T follicular helper cell (primary cell): Measurements from ENCODE around the gene KIRREL3.

Experiments
- DNase-seq: peaks from one replicate; pipeline ENCODE4 v3.0.0-alpha.2; 2020; ENCODE audit warnings: low read depth

KIRREL3 gene

DNA sequence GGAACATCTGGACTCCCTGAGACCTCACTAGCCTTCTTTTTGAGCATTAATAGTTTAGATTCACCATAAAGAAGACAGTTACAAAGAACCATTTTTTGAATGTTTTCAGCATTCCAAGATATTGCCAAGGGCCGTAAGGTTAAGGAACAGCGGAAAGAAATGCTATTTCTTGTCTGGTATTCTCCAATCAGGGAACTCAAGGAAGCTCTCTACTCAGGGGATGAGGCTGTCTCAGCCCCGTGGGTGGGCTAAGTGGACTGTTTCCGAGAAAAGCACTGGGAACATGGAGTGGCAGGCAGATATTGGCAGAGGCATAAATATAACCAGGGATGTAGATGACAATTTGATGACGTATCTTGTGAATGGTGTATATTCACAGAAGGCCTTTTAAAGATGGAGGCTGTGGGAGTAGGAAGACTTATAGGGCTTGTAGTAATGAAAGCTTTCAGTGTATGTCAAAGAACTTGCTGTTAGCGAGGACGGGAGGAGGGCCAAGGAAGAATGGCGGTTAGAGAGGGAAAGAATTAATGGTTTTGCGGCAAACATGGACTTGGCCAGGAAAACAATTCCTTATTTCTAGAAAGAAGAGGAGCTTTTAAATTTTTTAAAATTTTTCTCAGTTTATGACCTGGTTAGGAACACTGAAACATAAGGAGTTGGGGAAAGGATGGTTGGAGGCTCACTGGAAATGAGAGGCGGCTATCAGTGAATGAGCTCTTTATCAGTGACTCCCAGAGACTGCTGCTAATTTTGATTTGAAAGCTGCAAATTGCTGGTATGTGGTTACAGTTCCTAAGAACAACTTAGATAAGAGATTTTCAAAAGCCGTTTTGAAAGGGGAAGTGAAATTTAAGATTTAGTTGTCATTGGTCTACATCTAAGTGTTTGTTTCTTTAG lies 580.5 kb downstream of the KIRREL3 start:
- DNase-seq: no peak

DNA sequence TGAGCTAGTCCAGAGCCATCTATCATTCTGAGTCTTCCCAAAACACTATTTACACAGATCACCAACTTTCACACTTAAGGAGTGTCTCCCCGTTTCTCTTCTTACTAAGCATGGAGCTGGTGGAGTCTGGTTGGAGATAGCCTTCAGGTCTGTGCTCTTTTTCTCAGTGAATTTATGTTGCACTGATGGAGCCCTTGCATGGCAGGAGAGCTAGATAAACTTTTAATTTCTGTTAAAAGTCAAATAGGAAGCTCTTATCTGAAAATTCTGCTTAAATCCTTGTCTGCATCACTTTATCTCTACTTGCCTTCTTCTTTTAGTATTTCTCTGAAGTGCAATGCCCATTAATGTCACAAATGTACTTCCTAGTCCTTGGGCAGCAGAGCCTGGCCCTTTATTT lies 581.7 kb downstream of the KIRREL3 start:
- DNase-seq: no peak

DNA sequence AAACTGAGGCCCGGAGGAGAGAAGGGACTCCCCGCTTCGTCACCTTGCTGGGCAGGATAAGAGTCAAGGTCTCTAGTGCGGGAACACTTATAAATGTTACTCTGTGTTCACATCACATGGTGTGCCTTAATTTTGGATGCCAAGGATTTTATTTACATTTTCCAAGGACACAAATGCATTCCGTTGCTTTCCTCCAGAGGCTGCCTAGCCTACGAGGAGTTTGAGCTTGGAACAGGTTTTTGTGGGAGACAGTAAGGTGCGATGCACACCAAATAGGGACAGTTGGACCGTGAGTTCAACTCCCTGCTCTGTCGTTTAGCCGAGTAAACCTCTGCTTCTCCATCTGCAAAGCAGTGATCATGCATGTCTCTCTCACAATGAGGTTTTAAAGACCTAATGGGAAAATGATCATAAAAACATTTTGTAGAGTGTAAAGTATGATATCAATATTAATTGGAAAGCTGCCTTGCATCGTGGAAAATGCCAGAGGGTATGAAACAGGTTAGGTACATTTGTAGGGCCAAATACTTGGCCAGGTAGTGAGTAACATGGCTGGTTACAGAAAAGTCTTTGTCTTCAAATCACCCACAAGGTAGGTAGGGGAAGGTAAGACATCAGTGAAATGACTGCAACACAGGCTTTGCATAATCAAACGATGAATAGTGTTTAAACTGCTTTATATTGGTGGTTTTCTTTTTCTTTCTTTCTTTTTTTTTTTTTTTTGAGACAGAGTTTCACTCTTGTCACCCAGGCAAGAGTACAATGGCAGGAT lies 583.3 kb downstream of the KIRREL3 start:
- DNase-seq: no peak

DNA sequence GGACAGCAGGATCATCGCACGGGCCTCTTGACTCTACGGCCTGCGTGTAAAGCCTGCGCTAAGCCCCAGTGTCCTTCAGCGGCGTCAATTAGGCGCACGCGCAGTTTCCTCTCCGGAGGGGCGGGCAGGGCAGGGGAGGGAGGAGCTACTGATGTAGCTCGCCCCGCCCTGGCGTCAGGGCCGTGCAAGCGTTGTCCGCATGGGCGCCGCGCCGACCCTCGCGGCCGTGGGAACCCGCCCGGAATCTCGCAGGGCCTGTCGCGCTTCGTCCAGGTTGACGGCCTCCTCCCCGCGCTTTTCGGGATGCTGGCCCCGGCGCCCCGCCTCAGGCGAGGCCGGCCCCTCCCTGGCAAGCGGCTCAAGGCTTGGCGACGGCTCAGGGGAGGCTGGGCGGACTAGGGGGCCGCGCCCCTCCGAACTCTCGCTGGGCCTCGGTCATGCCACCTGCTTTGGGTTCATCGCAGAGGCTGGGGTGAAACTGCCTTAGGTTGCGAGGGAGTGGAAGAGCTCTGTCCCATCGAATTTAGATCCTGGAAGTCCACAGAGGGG lies 584.0 kb downstream of the KIRREL3 start:
- peak; percentile 21 for DNase-seq

DNA sequence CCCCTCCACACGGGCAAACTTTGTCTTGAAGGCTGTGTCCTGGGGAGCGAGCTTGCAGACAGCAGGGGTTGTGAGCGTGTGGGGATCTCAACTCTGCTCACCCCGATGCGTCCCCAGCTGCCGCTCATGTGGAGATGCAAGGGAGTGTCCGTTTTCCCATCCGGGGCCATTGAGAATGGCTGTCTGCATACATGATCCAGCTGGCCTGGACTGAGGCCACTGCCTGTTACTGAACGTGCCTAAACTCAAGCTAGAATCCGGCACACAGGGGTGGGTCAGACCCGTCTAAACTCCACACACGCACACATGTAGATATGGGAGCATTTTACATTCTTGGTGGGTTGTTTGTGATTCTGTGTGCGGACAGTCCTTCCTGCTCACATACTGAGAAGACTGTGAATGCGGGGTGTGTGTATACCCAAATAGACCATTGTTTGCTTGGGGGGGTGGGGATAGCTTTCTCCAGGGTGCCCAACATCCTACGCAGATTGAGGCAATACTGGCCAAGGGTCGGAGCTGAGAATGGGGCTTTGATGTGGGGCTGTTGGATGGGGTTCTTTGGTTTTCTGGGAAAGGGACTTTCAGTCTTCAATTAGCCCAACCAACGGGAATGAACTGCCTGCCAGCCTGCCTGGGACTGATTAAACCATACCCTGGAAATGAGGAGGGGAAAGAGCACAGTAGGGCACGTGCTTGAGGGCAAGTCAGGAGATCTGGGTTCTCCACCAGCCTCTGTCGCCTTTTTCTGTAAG lies 584.7 kb downstream of the KIRREL3 start:
- no peak for DNase-seq

DNA sequence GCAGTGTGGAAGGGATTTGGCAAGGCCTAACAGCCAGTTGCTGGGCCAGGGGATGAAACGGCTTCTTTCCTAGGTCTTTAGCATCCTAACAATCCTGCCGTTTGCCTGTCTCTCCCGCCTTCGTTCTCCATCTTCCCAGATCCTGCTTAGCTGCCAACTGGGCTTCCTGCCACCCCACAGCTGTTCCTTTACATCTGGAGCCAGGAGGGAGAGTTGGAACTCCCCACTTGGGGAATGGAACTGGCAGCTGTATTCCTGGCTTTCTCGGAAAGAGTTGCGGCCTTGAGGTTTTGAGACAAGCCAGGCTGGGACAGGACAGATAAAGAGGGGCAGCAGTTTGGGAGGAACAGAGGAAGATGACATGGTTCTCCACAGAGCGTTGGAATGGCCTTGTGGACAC lies 585.4 kb downstream of the KIRREL3 start:
- no peak for DNase-seq

DNA sequence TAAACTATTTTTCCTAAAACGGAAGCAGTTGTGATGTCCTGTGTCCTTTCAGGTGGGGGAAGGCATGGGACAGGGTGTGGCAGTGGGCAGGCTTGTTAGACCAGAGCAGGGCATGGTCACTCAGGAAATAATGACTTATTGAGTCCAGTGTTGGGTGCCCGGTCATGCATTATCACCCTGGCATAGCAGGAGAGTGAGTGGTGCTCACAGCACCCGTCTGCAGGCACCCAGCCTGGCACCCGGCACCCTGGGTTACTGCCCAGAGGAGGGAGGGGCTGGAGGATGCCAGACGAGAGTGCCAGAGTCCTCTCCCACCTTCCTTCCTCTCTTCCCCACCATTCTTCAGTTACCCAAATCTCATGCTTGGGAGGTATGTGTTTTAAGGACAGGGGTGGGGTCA lies 586.0 kb downstream of the KIRREL3 start:
- DNase-seq: no peak

DNA sequence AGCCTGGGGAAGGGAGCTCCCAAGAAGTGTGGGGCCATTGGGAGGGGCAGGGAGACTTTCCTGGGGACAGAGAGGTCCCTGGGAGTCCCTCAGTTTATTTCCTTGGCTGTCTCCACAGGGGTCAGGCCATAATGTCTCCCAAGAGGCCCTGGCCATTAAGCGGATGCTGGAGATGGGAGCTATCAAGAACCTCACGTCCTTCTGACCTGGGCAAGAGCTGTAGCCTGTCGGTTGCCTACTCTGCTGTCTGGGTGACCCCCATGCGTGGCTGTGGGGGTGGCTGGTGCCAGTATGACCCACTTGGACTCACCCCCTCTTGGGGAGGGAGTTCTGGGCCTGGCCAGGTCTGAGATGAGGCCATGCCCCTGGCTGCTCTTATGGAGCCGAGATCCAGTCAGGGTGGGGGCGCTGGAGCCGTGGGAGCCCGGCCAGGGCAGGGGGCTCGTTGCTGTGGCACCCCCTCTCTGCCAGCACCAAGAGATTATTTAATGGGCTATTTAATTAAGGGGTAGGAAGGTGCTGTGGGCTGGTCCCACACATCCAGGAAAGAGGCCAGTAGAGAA lies 586.6 kb downstream of the KIRREL3 start:
- no peak for DNase-seq

DNA sequence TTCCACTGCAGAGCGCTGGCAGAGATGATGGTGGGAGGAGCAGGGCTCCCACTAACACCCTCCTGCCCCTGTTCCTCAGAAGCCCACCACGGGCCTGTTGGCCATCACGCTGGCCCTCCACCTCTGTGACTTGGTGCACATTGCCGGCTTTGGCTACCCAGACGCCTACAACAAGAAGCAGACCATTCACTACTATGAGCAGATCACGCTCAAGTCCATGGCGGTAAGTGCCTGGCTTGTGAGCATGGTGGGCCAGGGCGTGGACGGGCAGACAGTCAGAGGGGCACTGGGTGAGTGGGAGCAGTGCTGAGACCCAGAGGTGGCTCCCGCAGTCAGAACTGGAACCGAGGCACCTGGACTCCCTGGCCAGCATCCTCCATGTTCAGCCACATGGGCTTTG lies 587.1 kb downstream of the KIRREL3 start:
- no peak for DNase-seq

DNA sequence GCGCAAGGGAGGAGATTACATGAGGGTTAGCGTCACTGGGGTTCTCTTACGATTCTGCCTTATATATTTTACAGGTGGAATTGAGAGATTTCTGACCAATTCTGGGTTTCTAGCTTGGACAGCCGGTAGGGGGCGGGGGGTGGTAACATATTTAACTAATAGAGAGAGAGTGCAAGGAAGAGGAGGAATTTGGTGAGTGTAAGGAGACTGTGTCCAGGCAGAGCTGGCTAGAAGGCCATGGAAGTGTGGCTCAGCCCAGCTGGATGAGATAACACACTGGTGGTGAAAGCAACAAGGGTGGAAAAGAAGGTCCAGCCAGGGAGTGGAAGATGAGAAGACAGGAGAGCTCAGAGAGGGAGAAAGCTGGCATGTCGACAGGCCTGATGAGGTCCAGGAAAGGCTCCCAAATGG lies 588.6 kb downstream of the KIRREL3 start:
- DNase-seq: no peak

DNA sequence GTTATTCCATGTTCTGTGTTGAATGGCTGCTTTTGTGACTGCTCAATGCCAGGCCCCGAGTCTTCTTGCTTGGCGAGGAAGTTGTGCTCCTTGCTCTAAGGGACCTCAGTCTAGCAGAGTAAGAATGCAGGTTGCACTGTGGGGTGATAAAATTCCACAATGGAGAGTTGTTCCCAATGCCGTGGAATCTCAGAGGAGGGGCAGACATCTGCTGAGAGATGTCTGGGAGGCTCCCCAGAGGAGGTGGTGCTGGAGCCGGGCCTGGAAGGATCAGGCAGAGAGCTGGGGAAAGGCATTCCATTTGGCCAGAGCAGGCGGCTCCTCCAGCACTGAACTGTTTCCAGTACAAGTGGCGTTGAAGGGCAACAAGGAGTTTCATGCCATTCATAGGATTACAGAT lies 589.9 kb downstream of the KIRREL3 start:
- no peak for DNase-seq

DNA sequence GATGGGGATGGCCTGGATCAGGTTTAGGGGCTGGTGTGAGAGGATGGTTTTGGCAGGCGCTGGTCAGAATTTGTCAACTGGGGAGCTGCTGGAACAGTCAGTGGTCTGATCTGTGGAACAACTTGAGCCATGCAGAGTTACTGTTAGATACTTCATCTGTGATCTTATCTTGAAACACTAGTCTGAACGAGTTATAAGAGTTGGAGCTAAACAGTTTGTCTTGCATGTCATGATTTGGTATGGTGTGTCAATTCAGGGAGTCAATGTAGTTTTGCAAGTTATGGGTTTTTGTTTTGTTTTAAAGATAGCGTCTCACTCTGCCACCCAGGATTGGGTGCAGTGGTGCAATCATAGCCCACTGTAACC lies 591.0 kb downstream of the KIRREL3 start:
- DNase-seq: no peak

DNA sequence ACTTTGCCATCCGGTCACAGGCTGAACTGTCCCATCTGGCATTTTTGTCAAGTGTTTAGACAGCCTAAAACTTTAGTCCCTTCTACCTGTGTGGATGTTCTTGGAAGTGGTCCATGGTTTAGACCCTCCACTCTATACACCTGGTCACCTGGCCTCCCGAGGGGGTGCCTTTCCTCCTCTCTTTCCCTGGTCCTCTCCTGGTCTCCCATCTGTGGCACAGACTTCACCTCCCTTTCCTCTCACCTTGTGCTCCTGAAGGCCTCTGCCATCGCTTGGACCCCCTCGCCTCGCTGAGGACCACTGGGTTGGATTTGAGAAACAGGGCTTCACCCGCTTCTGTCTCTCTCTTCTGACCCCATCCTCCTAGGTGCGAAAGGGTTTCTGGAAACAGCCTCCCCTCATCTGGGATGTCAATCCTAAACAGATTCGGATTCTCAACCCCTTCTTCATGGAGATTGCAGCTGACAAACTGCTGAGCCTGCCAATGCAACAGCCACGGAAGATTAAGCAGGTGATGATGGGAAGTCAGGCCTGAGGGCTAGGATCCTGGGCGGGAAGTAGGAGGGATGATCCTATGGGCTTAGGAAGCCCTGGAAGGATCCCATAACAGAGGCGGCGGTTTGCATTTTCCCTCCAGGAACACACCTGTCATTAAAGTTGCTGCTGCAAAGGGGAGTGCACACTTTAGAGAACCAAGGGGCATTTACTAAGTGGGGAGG lies 591.5 kb downstream of the KIRREL3 start:
- DNase-seq: no peak

DNA sequence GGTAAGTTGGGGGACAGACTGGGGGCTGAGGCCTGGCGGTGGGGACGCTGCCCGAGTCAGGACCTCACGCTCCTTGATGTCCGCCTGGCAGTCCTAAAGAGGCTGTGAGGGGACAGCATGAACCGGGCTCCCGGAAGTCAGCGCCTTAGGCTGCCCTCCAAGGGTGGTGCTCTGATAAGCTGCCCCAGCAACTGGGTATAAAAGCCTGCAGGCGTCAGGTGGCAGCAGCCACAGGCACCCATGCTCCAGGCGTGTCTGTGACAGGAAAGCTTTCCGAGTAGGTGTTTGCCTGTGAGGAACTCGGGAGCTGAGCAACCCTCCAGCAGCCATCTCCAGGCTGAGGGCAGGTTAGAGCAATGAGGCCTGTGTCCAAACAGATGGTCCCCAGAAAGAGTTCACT lies 592.1 kb downstream of the KIRREL3 start:
- no peak for DNase-seq

DNA sequence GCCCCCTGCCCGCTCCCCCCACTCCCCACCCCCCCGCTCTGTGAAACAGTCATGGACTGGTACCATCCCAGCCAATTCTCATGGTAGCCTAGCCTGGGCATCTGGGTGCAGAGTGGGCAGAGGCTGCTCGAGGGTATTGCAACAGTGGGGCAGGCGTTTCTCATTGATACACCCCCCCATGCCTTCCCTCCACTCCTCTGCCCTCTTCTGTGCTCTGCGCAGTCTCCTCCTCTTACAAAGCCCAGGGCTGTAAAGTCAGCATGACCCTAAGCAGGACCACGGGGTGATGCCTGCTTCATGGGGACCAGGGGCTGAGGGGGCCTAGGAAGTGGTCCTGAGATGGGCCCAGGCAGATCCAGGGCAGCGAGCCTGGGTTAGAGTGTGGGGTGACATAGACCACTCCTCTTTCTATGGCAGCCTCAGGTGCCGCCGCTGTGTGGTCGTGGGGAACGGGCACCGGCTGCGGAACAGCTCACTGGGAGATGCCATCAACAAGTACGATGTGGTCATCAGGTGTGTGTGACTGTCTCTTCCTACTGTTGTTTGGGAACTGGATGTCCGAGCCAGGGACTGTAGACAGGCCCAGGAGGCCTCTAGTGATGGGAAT lies 592.8 kb downstream of the KIRREL3 start:
- DNase-seq: no peak

DNA sequence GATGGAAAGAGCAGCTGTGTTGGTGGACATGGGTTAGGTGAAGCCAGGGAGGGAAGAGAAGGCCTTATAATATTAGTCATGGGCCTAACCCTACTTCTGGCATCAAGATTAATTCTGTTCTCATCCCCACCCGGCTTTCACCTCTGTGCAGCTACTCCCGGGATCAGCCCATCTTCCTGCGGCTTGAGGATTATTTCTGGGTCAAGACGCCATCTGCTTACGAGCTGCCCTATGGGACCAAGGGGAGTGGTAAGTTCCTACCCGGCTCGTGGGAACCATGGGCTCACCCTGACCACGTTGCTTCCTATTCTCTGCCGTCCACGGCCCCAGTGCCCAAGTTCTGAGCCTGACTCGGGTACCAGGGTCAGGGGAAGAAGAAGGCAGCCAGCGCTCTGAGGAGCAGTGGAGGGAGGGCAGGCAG lies 593.5 kb downstream of the KIRREL3 start:
- DNase-seq: no peak

DNA sequence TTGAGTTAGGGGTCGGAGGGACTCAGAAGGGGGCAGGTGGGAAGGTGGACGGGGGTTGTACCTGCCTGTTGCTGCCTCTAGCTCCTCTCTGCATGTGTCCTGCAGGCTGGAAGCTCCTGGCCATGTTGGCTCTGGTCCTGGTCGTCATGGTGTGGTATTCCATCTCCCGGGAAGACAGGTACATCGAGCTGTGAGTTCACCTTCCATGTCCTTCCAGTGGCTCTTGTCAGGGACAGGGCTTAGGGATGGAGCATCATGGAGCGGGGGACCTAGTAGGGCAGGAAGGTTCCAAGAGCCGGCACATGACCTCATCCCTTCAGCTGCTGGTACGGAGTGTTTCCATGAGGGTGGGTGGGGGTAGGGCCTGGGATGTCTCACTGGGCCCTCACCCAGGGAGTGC lies 594.2 kb downstream of the KIRREL3 start:
- DNase-seq: no peak

DNA sequence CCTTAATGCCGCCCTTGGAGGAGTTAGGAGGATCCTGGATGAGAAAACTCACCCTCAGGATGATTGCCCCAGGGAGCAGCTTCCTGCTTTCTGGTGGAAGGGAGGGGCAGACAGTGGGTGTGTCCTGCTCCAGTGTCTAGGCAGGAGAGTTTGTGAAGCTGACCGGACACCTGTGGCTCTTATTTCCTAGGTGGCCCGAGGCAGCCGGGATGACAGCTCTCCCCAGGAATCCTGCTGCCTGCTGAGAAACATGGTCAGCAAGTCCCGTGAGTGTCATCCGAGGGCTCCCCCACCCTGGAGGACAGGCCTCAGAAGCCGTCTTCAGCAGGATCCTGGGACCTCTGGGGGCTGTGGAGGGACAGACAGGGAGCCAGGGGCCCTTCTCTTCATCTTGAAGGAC lies 594.7 kb downstream of the KIRREL3 start:
- no peak for DNase-seq

DNA sequence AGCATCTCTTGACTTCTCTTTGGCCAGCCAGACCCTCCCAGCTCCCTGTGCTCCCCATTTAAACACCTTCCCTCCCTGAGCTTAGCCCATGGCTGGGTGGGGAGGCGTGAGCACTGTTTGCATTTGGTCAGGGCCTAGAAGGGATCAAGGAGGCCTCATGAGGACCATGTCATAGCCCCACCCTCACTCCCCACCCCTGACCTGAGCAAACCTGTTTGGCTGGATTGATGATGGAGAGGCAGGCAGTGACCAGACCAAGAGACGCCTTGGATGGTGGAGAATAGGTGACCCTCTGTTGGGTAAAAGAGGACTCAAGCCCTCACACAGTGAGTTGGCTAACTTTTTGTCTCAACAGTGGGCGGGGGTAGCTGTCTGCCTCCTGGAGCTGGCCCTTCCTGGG lies 595.2 kb downstream of the KIRREL3 start:
- no peak for DNase-seq

DNA sequence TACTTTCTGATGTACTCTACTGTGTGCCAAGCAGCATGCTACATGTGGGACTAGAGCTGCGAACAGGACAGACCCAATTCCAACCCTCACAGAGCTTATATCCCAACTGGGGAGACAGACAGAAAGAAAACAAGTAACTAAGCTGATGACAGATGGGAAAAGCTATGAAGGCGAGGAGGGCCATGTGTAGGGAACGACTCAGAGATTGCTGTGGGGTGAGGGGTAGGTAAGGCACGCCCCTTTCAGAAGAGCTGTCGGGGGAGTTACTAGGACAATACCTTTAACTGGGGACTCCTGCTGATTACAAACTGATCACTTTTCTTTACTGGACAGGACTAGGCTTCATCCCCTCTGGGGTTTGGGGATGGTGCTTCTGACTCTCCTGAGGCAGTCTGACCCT lies 596.2 kb downstream of the KIRREL3 start:
- no peak for DNase-seq

DNA sequence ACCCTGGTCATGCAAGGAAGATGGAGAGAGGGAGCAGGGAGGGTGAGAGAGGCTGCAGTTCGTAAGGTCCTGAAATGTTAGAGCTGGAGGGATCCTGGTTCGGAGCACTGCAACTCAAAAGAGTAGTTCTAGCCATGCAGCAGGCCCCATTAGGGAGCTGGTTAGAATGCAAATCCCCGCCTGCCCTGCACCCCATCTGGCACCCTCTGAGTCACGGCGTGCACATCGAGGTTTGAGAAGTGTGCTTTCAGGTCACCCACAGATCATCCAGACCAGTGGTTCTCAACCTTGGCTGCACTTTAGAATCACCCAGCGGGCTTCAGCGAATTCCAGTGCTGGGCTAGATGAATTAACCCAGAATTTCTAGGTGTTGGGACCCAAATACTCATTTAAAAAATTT lies 596.9 kb downstream of the KIRREL3 start:
- DNase-seq: no peak
